Stimulated activated CD4-positive, alpha-beta T cell treated with anti-CD3 and anti-CD28 coated beads, Interleukin-4, amount 100 ng/mL, for 48 hours (primary cell): ENCODE data around the gene SLC9C2.
"Not testable (repeated sequence)": the region's sequence is repeated elsewhere in the genome, so short reads cannot be mapped to it uniquely, and the experiment has no call there.

Source experiments
- DNase-seq, 2 donors: peaks; one replicate each; pipeline ENCODE4 v3.0.0-alpha.2; 2020; ENCODE audit warnings: low read depth in 2 of 2

Gene SLC9C2

DNA sequence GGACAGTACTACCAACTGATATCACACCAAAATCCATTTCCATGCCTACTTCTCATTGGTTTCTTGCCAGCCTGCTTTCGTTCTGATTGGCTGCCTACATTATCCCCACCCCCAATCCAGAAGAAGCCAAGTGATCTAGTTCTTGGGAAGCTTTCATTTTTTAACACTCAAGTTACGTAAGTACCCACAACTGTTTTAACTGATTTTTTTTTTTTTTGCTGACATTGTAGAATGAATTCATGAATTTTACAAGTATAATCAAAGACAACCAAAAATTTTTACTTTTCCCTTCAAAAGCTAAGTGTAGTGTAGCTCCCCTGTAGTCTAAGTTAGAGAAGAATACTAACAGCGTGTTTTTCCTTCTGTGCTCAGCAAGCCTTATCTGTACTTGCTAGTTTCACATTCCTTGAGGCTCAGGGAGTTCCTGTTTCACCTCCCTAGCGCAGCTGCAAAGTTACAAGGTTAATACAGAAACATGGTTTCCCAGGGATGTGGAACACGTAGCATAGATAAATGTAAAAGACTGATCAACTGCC is at the start of gene SLC9C2:
Gene SLC9C2 (minus strand): TSS at position 17 of the 536 bp plus-strand sequence. CDS start 1,296 bp downstream, outside the sequence.
- no peak for DNase-seq

GRCh38 chr1:173648880-173649605 is 46.2 kb upstream of the SLC9C2 start:
- no peak for DNase-seq

DNA sequence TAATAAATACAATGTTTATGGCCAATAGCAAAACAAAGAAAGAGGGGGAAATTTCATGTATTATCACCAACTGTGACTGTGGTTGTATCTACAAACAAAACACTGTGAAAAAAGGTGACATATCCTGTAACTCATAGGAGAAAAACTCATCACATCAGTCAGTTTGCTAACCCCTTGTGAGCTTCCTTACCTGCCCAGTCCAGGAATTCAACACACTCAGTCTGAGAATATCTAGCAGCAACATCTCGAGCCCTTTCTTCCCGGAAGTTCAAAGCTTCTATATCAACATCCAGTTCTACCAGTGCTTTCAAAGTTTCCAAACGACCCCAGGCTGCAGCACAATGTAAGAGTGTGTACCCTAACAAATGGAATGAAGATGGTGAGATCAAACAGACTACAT is 43.8 kb upstream of the SLC9C2 start:
- no peak for DNase-seq

GRCh38 chr1:173642450-173643139 is 39.7 kb upstream of the SLC9C2 start:
- not testable (repeated sequence) for DNase-seq

- no peak for DNase-seq
Measured at GRCh38 chr1:173639102-173639501, 36.2 kb upstream of the SLC9C2 start.

GRCh38 chr1:173638043-173639021 is 35.5 kb upstream of the SLC9C2 start:
- no peak for DNase-seq

DNA sequence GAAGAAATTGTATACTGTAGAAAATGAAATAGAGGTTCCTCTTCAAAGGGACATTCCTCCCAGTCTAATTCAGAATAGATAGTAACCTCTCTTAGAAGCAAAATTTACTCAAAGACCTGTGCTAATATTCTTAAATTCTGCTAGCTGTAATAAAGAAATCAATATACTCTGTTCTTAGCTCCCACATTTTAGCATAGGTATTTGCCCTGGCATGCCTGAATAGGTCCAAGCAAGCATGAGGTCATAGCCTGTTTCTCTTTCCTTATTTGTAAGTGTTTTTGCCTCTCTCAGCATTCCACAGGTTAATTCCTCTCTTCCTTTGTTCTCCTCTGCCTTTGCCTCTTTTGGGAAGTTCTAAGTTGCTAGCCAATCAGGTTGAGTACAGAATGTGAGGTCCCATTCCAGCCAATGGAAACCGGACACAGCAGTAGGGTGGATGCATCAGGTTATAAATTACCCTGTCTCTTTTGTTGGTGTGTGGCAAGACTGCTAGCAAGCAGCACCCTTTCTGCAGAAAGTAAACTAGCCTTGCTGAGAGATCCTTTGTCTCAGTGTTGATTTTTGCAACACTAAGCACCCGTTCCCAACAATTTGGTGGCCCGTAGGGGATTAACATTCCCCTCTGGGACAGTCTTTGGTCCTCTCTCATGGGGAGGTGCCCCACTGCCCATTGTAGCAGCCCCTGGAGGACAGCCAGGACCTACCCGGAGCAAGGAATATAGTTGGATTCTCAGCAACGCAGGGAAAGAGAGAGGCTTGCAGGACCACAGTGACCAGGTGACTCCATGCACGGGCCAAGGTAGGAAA is 34.6 kb upstream of the SLC9C2 start:
- not testable (repeated sequence) for DNase-seq

DNA sequence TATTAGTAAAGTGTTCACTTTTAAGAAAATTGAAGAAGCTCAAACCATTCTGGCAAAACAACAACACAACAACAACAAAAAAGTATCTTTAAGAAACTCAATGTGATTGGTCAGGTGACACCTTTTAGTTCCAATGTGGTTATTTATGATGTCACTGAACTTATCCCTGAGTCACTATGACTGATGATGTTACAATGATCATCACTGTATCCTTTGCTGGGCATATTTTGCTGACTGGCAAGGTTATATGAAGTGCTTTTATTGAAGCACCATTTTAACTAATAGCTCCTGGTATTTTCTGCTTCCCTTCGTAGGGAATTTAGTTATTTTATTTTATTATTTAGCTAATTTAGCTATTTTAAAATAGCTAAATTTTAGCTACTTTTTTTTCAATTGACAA is 32.2 kb upstream of the SLC9C2 start, which contains the start of gene TEX50:
Gene TEX50 (plus strand): TSS at position 223 of the 400 bp plus-strand sequence. CDS start 184 bp downstream, outside the sequence.
- no peak for DNase-seq

DNA sequence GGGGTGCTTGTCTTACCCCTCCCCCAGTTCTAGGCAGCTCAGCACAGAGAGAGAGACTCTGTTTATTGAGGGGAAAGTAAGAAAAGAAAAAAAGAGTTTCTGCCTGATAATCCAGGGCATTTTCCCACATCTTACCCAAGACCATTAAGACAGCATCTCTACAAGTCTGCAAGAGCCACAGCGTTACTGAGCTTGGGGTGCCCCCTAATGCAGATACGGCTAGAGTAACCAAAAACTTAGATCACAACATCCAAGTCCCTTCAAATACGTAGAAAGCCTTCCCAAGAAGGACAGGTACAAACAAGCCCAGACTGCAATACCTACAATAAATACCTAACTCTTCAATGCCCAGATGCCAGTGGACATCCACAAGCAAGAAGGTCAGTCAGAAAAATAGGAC is 26.0 kb upstream of the SLC9C2 start:
- DNase-seq = no peak

DNA sequence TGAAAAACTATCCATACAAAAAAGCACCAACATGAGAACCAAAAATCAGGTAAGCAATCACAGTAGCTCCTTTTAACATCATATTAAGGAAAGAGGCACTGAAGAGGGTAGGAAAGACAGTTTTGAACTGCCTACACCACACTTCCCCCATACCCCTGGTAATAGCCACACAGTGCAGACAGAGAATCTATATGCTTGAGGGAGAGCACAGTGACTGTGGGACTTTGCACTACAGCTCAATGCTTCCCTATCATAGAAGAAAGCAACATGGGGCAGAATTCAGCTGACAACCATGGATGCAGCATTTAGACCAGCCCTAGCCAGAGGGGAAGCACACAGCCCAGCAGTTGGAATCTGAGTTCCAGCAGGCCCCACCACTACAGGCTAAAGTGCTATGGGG is 24.4 kb upstream of the SLC9C2 start:
- no peak for DNase-seq

DNA sequence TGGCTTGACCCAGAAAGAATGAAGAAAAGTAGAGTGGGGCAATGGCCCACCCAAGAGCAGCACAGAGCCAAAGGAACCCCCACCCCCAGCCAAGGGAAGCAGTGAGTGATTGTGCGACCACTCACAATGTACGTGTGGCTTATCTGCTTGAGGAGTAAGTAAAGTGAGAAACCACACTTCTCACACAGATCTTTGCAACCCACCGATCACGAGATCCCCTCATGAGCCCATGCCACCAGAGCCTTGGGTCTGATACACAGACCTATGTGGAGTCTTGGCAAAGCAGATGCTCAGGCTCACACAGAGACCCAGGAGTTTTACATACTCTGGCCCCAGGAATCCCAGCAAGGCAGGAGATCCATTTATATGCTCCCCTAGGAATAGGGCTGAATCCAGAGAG is 14.0 kb upstream of the SLC9C2 start:
- DNase-seq = no peak

GRCh38 chr1:173613086-173613485 is 10.2 kb upstream of the SLC9C2 start:
- DNase-seq = not testable (repeated sequence)

- no peak for DNase-seq
Measured at GRCh38 chr1:173608503-173609216, 5.8 kb upstream of the SLC9C2 start.

DNA sequence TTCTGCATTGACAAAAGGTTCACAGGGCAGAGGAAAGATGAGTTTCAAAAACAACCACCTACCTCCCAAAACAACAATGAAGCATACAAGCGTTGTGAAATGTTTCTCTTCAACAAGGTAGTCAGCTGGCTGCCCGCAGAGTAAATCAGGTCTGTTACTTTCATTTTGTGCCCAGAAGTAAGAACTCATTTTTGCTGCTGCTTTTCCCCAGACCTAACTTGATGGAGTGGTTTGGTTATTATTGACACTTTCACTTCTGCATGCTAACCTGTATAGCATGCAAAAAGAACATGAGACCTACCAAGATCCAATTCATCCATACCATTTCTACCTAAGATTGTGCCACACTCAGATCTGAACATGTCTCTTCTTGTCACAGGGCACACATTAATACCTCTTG is 1.3 kb downstream of the SLC9C2 start:
- DNase-seq = no peak

DNA sequence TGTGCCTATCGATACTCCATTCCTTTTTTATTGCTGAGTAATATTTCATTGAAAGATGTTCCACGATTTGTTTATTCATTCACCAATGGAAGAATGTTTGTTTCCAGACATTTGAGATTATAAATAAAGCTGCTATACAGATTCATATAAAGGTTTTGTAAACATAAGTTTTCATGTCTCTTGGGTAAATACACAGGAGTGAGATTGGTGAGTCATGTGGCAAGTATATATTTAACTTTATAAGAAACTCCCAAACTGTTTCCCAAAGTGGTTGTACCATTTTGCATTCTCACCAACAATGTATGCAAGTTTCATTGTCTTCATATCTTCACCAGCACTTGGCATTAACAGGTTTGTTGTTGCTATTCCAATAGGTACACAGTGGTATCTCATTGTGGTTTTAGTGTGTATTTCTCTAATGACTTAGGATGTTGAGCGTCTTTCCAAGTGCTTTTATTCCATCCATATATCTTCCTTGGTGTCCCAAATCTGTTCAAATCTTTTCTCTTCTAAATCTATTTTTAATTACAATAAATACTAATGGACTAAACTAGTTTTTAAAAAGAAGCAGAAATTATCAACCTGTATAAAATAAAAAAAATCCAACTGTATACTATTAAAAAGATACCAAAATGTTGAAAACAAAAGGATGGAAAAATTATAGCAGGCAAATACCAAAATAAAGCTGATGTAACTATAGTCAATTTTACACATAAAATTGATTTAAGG is 6.6 kb downstream of the SLC9C2 start:
- no peak for DNase-seq

DNA sequence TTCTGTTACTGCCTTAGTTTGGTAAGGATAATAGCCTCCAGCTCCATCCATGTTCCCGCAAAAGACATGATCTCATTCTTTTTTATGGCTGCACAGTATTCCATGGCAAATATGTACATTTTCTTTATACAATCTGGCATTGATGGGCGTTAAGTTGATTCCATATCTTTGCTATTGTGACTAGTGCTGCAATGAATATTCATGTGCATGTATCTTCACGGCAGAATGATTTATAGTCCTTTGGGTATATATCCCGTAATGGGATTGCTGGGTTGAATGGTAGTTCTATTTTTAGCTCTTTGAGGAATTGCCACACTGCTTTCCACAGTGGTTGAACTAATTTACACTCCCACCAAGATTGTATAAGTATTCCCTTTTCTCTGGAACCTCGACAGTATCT is 11.7 kb downstream of the SLC9C2 start:
- not testable (repeated sequence) for DNase-seq

DNA sequence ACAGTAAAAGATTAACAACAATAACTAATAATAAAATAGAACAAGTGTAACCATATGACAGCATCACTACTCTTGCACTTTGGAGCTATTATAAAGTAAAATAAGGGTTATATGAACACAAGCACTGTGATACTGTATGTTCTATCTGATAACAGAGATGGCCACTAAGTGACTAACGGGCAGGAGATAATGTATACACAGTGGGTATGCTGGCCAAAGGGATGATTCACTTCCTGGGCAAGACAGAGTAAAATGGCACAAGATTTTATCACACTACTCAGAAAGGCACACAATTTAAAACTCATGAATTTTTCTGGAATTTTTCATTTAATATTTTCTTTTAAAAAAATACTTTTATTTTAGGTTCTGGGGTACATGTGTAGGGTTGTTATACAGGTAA is 12.3 kb downstream of the SLC9C2 start:
- DNase-seq = no peak

DNA sequence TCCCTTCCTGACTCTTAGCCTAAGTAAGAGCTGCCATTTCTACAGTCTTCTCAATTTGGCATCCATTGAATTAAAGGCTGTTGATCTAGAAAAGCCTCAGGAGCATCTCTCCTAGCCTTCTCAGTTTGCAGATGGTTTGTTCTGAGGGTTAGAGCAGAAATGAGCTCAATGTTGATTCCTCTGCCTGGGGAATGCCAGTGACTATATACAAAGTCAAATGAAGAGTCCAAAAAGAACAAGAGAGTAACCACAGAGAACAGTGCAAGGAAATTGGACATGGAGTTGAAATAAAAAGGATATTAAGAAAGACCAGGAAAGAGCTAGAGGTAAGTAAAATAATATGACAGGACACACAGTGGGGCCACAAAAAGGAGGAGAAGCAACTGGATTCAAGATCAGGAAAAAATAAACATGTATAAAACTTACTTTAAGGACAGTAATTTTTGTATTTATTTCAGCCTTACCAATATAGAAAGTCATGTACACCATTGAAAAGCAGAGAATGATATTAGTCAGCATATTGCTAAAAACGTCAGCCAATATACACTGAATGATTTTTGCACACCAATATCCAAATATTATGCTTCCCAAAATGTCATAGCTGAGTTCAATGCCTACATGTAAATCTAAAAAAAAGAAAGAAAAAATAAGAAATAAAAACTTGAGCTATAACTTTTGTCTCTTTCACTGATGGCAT is 21.3 kb downstream of the SLC9C2 start:
- no peak for DNase-seq

DNA sequence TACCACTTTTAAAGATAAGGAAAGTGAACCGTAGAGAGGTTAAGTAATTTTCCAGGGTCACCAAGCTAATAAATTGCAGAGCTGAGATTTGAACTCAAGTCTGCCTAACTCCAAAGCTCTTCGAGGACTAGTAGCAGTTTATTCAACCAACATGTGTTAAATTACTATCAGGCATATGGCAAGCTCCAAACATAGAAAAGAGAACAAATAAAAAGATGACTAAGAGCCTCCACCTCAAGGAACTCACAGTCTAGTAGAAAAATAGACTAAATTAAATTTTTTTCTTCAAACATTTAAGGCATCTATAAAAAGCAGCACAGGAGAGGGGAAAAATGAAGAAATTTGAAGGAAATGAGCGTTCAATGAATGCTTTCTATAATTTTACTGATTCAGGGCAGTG is 22.2 kb downstream of the SLC9C2 start:
- DNase-seq = no peak
